AG09309 (cell line): Measurements from ENCODE around the gene FGF12.

Experiments used
- DNase-seq: peaks from one replicate; pipeline ENCODE4 v3.0.0-alpha.2; 2010; ENCODE audit warnings: low read depth
- H3K4me3 ChIP-seq: 2 replicates; pipeline ENCODE4 v1.5.1; 2011; ENCODE audit warnings: mild to moderate bottlenecking, low read depth, low read length, moderate library complexity; ENCODE audit not compliant: control insufficient read depth
- TF ChIP-seq, protein P1 (sequence below): IDR thresholded peaks from 2 replicates; pipeline ENCODE4 v1.5.1; 2011; ENCODE audit warnings: mild to moderate bottlenecking, low read depth, low read length, inconsistent platforms; ENCODE audit not compliant: insufficient read depth, control insufficient read depth; ENCODE audit errors: missing control alignments

The FGF12 gene

DNA sequence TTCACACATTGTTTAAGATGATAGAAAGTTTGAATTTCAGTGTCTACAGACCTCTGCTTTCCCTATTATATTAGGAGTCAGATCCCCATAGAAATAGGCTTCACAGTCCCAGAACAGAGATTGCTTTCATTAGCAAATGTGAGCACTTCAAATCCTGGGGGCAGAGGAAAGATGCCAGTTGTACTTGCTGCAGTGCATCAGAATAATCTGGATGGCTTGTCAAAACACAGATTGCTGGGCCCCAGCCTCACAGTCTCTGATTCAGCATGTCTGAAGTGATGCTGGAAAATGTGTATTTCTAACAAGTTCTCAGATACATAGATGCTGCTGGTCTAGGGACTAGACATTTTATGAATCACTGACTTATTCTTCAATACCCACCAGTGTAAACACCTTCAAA lies 375.2 kb downstream of the FGF12 start:
- TF ChIP-seq, protein P1, sequence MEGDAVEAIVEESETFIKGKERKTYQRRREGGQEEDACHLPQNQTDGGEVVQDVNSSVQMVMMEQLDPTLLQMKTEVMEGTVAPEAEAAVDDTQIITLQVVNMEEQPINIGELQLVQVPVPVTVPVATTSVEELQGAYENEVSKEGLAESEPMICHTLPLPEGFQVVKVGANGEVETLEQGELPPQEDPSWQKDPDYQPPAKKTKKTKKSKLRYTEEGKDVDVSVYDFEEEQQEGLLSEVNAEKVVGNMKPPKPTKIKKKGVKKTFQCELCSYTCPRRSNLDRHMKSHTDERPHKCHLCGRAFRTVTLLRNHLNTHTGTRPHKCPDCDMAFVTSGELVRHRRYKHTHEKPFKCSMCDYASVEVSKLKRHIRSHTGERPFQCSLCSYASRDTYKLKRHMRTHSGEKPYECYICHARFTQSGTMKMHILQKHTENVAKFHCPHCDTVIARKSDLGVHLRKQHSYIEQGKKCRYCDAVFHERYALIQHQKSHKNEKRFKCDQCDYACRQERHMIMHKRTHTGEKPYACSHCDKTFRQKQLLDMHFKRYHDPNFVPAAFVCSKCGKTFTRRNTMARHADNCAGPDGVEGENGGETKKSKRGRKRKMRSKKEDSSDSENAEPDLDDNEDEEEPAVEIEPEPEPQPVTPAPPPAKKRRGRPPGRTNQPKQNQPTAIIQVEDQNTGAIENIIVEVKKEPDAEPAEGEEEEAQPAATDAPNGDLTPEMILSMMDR: no peak
- DNase-seq: no peak
- no peak overlapping the region for H3K4me3 ChIP-seq

DNA sequence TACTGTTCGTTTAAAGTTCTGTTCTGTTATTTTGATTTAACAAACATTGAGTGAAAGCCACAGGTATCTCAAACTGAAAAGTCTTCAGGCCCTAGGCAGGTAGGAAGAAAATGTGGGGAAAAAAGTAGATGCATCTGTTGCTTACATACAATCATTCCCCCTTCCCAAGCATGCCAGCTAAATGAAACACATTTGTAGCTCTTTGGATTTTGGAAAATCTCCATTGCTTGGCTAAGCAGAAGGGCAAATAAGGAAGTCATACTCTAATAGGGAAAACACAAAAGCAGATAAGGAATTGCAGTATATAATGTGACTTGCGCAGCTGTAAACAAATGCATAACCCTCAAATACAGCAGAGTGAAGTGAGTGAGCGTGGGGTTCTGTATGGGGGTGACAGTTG lies 375.9 kb downstream of the FGF12 start:
- TF ChIP-seq, protein P1: no peak
- H3K4me3 ChIP-seq: no peak overlapping the region
- DNase-seq: no peak

DNA sequence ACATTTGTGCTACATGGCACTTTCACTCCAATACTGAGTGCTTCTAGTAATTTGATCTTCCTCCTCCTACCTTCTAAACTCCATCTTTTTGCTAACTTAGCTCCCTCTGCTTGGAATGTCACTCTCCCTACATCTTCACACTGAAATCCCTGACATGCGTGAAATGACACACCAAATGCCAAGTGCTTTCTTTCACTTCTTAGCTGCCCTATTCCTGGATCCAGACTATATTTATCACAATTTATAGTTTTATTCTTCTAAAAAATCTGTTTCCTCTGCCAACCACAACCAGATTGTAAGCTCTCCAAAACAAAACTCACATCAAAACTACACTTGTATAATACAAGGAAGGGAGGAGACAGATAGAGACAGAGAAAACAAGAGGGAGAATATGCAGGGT lies 387.3 kb downstream of the FGF12 start:
- TF ChIP-seq, protein P1: no peak
- no peak overlapping the region for H3K4me3 ChIP-seq
- no peak for DNase-seq

DNA sequence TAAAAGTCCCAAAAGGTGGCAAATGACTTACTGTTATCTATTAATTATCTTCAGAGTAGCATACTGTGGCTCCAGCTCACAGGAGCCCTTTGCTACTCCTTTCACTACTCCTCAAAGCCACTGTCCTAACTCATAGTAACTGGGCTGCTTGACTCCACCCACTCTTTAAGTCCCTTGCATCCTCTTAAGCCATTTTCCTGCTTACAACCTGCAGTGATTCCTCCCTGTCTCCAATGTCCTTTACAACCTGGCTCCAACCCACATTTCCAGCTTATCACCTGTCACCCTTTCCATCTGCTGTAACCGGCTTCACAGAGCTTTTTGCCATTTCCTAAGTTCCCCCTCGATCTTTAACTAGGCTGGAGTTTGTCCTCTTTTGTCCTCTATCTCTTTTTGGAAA lies 388.1 kb downstream of the FGF12 start:
- no peak overlapping the region for H3K4me3 ChIP-seq
- TF ChIP-seq, protein P1: no peak
- no peak for DNase-seq

- no peak for DNase-seq
- TF ChIP-seq, protein P1: no peak
- H3K4me3 ChIP-seq: no peak overlapping the region
Observed at GRCh38 chr3:192336286-192336685, 391.1 kb downstream of the FGF12 start.

- no peak for DNase-seq
- TF ChIP-seq, protein P1: no peak
- H3K4me3 ChIP-seq: no peak overlapping the region
Observed at GRCh38 chr3:192332386-192333291, 394.7 kb downstream of the FGF12 start.
